Cardiac muscle cell (in vitro differentiated cells and primary cell): ENCODE data around the gene IFNL2. TPM values are rescaled to one million over a fixed set of nuclear protein-coding genes. Genes with fewer than 3 reads are reported as not detected.
"Not testable (repeated sequence)": the region's sequence is repeated elsewhere in the genome, so short reads cannot be mapped to it uniquely, and the experiment has no call there.

Source experiments
- DNase-seq, 2 donors: peaks; one replicate each; pipeline versions ENCODE4 v3.0.0 to v3.0.0-alpha.2; 2010 to 2017; ENCODE audit warnings: low read depth in 1 of 2, low spot score in 1 of 2
- H3K27ac ChIP-seq: fragments of 200-600 bp; sonication (generic); 2 replicates; pipeline ENCODE4 v1.5.1; 2016
- H3K27me3 ChIP-seq: fragments of 200-600 bp; sonication (generic); 2 replicates; pipeline ENCODE4 v1.6.0; 2016; ENCODE audit warnings: control low read depth
- H3K36me3 ChIP-seq: fragments of 200-600 bp; sonication (generic); 2 replicates; pipeline ENCODE4 v1.5.1; 2016; ENCODE audit warnings: control low read depth
- H3K4me1 ChIP-seq: fragments of 200-600 bp; sonication (generic); 2 replicates; pipeline ENCODE4 v1.8.1; 2017; ENCODE audit warnings: low read depth, mild to moderate bottlenecking, mixed run types
- H3K4me3 ChIP-seq: fragments of 200-600 bp; sonication (generic); 2 replicates; pipeline ENCODE4 v1.5.1; 2016; ENCODE audit warnings: mild to moderate bottlenecking
- H3K9me3 ChIP-seq: fragments of 200-600 bp; sonication (generic); 2 replicates; pipeline ENCODE4 v1.5.1; 2017; ENCODE audit warnings: low read depth, mild to moderate bottlenecking, control low read depth
- polyA plus RNA-seq: library from polyadenylated mRNA; unstranded; fragments of >200 nt; fragmentation: Nextera tagmentation; extraction: Ambion mirVana; gene quantifications from 2 replicates; pipeline ENCODE4 v1.2.1, GENCODE V29; 2016
- total RNA-seq: library from RNA; depleted of rRNA; stranded (reverse); fragments of >200 nt; gene quantifications from 2 replicates; pipeline ENCODE4 v1.2.3, GENCODE V29; 2016
- TF ChIP-seq, protein P1 (sequence below): IDR thresholded peaks from 2 replicates; pipeline ENCODE4 v1.5.1; 2012; ENCODE audit warnings: low read depth, mild to moderate bottlenecking, low read length

The IFNL2 gene
- total and polyA plus RNA-seq, 2 experiments from 2014 or later = not detected

DNA sequence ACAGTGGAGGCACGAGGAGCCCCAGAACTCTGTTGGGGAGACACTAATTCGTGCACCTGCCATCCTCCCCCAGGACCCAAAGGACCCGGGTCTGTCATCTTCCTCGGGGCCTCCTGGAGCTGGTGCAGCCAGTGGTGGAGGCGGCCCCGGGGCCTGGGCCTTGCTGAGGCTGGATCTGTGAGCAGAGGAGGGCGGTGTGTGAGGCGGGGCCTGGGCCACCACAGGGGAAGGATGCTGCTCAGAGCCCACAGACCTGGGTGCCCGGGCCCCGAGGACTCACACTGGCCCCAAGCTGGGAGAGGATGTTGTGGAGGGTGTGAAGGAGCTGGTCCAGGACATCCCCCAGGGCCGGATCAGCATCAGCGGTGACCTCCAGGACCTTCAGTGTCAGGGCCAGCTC, 31.7 kb upstream of the IFNL2 start:
- no peaks in the 10 kb centered on the region for H3K36me3 ChIP-seq
- no peak for DNase-seq
- no peak overlapping the region for H3K27ac ChIP-seq
- no peaks in the 10 kb centered on the region for H3K4me1 ChIP-seq
- H3K27me3 ChIP-seq = peaks cover 13% of the 10 kb centered on the region
- H3K9me3 ChIP-seq = no peaks in the 10 kb centered on the region
- no peak overlapping the region for H3K4me3 ChIP-seq
- TF ChIP-seq, protein P1, sequence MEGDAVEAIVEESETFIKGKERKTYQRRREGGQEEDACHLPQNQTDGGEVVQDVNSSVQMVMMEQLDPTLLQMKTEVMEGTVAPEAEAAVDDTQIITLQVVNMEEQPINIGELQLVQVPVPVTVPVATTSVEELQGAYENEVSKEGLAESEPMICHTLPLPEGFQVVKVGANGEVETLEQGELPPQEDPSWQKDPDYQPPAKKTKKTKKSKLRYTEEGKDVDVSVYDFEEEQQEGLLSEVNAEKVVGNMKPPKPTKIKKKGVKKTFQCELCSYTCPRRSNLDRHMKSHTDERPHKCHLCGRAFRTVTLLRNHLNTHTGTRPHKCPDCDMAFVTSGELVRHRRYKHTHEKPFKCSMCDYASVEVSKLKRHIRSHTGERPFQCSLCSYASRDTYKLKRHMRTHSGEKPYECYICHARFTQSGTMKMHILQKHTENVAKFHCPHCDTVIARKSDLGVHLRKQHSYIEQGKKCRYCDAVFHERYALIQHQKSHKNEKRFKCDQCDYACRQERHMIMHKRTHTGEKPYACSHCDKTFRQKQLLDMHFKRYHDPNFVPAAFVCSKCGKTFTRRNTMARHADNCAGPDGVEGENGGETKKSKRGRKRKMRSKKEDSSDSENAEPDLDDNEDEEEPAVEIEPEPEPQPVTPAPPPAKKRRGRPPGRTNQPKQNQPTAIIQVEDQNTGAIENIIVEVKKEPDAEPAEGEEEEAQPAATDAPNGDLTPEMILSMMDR = no peak

DNA sequence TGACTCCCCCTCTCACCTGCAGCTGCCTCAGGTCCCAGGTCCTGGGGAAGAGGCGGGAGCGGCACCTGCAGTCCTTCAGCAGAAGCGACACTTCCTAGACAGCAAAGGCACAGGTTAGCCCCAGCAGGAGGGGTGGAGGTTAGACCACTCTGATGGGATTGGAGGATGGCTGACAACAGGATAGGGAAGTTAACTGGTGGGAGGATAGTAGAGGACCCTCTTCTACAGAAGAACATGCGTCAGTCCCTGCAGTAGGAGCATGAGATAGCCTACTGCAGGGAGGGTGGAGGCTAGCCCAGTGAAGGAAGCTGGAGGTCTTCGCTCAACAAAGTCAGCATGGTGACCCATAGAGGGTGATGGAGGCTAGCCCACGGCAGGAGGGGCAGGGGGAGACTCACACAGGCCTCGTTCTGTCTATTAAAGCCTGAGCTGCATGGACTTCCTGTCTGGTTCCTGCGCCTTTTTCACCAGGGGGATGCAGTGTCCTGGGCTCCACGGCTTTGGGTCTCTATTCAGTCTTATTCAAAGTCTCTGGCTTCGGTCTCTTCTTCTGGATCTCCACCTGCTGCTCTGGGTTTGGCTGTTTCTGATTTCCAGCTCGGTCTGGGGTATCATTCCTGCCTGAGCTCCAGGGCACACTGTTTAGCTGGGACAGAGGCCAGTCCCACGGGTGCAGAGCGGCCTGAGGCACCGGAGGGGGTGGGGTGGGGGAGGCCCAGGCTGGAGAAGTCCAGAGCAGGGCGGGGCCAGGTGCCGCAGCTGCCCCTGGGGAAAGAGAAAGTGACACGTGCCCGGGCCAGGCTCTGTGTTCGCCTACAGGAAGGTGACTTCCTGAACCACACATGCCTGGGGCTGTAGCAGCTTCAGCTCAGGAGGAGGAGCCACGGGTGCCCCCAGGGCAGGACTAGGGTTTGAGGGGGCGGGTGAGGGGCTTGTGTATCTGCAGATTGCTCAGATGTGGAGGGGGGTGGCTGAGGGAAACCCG, 30.7 kb upstream of the IFNL2 start:
- TF ChIP-seq, protein P1 = no peak
- DNase-seq = peak in 1 of 2 donors; percentile 21
- no peaks in the 10 kb centered on the region for H3K9me3 ChIP-seq
- H3K27me3 ChIP-seq = peaks cover 8% of the 10 kb centered on the region
- H3K27ac ChIP-seq = no peak overlapping the region
- H3K36me3 ChIP-seq = no peaks in the 10 kb centered on the region
- no peaks in the 10 kb centered on the region for H3K4me1 ChIP-seq
- no peak overlapping the region for H3K4me3 ChIP-seq

DNA sequence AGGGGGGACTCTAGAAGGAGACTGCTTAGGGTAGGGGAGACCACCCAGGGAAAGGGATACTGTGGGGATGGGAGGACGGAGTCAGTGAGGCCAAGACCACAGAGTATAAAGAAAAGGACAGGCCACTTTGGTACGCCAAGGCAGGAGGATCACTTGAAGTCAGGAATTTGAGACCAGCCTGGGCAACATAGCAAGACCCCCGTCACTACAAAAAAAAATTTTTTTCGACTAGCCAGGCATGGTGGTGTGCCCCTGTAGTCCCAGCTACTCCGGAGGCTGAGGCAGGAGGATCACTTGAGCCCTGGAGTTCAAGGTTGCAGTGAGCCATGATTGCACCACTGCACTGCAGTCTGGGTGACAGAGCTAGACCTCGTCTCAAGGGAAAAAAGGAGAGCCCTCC, 30.0 kb upstream of the IFNL2 start:
- TF ChIP-seq, protein P1 = no peak
- Histone ChIP-seq H3K4me3 (no peak overlapping the region), H3K27ac (no peak overlapping the region), H3K9me3 (no peaks in the 10 kb centered on the region), H3K36me3 (no peaks in the 10 kb centered on the region), H3K4me1 (no peaks in the 10 kb centered on the region), H3K27me3 (peaks cover 4% of the 10 kb centered on the region)
- no peak for DNase-seq

DNA sequence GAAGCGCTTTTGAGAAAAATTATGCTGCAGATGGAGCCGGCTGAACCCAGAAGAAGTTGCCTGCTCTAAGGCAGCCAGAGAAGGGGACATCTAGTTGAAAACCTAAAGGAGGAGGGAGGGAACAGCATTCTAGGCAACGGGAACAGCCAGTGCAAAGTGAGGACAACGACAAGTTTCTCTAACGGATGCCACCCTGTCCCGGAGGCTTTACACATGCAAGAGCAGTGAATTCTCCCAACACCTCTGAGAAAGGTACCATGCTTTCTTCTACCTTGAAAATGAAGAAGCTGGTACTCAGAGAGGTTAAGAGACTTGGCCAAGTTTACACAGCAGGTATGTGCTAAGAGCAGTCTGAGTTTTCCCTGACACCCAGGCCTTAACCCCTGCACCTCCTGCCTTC, 29.3 kb upstream of the IFNL2 start:
- Histone ChIP-seq H3K9me3 (no peaks in the 10 kb centered on the region), H3K27ac (no peak overlapping the region), H3K36me3 (no peaks in the 10 kb centered on the region), H3K27me3 (peaks cover 6% of the 10 kb centered on the region), H3K4me1 (no peaks in the 10 kb centered on the region), H3K4me3 (no peak overlapping the region)
- TF ChIP-seq, protein P1 = no peak
- no peak for DNase-seq

DNA sequence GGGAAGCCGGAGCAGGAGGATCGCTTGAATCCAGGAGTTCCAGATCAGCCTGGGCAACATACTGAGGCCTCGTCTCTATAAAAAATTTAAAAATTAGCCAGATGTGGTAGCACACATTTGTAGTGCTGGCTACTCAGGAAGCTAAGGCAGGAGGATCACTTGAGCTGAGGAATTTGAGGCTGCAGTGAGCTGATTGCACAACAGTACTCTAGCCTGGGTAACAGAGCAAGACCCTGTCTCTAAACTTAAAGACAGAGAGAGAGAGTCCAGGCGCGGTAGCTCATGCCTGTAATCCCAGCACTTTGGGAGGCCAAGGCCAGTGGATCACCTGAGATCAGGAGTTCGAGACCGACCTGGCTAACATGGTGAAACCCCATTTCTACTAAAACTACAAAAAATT, 27.8 kb upstream of the IFNL2 start:
- no peaks in the 10 kb centered on the region for H3K36me3 ChIP-seq
- no peak overlapping the region for H3K27ac ChIP-seq
- peaks cover 6% of the 10 kb centered on the region for H3K27me3 ChIP-seq
- TF ChIP-seq, protein P1 = no peak
- no peak overlapping the region for H3K4me3 ChIP-seq
- H3K4me1 ChIP-seq = no peaks in the 10 kb centered on the region
- DNase-seq = no peak
- H3K9me3 ChIP-seq = no peaks in the 10 kb centered on the region

DNA sequence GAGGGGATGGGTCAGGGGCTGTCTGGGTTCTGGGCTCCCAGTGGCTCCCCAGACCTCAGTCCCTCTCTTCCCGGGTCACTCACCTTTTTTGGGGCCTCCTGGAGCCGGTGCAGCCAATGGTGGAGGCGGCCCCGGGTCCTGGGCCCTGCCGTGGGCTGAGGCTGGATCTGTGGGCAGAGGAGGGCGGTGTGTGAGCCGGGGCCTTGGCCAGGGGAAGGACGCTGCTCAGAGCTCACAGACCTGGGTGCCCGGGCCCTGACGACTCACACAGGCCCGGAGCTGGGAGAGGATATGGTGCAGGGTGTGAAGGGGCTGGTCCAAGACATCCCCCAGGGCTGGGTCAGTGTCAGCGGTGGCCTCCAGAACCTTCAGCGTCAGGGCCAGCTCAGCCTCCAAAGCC, 24.5 kb upstream of the IFNL2 start:
- H3K4me1 ChIP-seq, H3K36me3 ChIP-seq: not testable (repeated sequence)
- peaks cover 24% of the 10 kb centered on the region for H3K27me3 ChIP-seq

DNA sequence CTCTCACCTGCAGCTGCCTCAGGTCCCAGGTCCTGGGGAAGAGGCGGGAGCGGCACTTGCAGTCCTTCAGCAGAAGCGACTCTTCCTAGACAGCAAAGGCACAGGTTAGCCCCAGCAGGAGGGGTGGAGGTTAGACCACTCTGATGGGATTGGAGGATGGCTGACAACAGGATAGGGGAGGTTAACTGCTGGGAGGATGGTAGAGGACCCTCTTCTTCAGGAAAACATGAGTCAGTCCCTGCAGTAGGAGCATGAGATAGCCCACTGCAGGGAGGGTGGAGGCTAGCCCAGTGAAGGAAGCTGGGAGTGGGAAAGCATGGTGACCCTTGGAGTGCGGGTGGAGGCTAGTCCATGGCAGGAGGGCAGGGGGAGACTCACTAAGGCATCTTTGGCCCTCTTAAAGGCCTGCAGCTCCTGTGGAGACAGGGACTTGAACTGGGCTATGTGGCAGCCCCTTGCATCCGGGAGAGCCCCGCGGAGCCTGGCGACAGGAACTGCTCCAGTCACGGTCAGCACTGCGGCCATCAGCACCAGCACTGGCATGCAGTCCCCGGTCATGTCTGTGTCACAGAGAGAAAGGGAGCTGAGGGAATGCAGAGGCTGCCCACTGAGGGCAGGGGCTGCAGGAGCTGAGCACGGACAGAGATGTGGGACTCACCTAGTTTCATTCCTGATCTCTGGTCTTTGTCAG, 23.6 kb upstream of the IFNL2 start, which contains the start of gene IFNL3:
Gene IFNL3, minus strand, starts transcription at position 597 of the 691 bp plus-strand sequence. Its CDS starts 39 bp downstream, at position 558.
- H3K27ac ChIP-seq, H3K36me3 ChIP-seq, H3K4me1 ChIP-seq, DNase-seq, H3K4me3 ChIP-seq, H3K9me3 ChIP-seq: not testable (repeated sequence)
- H3K27me3 ChIP-seq = peaks cover 32% of the 10 kb centered on the region

More for the DNA sequence above, 24.5 kb upstream of the IFNL2 start:
- DNase-seq, H3K9me3 ChIP-seq, H3K27ac ChIP-seq, H3K4me3 ChIP-seq: not testable (repeated sequence)

DNA sequence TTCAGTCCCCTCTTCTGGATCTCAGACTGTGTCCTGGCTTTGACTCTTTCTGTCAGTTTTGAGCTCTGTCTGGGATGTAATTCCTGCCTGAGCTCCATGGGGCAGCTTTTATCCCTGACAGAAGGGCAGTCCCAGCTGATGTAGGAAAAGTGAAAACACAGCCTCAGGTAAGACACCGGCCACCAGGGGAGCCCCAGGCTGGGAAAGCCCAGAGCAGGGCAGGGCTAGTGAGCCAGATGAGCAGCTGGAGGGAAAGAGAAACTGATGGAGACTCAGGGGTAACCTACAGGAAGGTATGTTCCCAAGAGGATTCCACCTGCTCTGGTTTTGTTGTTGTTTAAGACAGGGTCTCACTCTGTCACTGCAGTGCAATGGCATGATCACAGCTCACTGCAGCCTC, 23.0 kb upstream of the IFNL2 start:
- not testable (repeated sequence) for H3K9me3 ChIP-seq, H3K4me1 ChIP-seq, DNase-seq, H3K27ac ChIP-seq, H3K4me3 ChIP-seq, H3K36me3 ChIP-seq
- H3K27me3 ChIP-seq = peaks cover 38% of the 10 kb centered on the region
